8988T (cell line): ENCODE measurements around the gene INTS6.
"Not testable (repeated sequence)": the region's sequence is repeated elsewhere in the genome, so short reads cannot be mapped to it uniquely, and the experiment has no call there.

Experiments used
- DNase-seq: peaks from one replicate; pipeline ENCODE4 v3.0.0; 2011

The INTS6 gene

GRCh38 chr13:51455532-51455931 is 2.7 kb upstream of the INTS6 start:
- DNase-seq = no peak

GRCh38 chr13:51453959-51454703 is 1.3 kb upstream of the INTS6 start:
- no peak for DNase-seq

GRCh38 chr13:51453207-51453958 is 547 bp upstream of the INTS6 start:
- DNase-seq = peak; percentile 54

- peak; percentile 30 for DNase-seq
Measured at GRCh38 chr13:51451467-51452360, 1.1 kb downstream of the INTS6 start.

GRCh38 chr13:51451134-51451466 is 1.7 kb downstream of the INTS6 start:
- DNase-seq = no peak

- DNase-seq = no peak
Measured at GRCh38 chr13:51449018-51449417, 3.8 kb downstream of the INTS6 start.

GRCh38 chr13:51444922-51445321 is 7.9 kb downstream of the INTS6 start:
- DNase-seq = no peak

GRCh38 chr13:51440381-51440780 is 12.5 kb downstream of the INTS6 start:
- DNase-seq = no peak

GRCh38 chr13:51437550-51438127 is 15.2 kb downstream of the INTS6 start:
- DNase-seq = no peak

- no peak for DNase-seq
Measured at GRCh38 chr13:51435002-51435578, 17.7 kb downstream of the INTS6 start.

GRCh38 chr13:51432576-51432975 is 20.3 kb downstream of the INTS6 start:
- no peak for DNase-seq

GRCh38 chr13:51426982-51427381 is 25.9 kb downstream of the INTS6 start:
- DNase-seq = no peak

GRCh38 chr13:51425410-51426042 is 27.3 kb downstream of the INTS6 start:
- no peak for DNase-seq

GRCh38 chr13:51423766-51424165 is 29.1 kb downstream of the INTS6 start:
- DNase-seq = no peak

GRCh38 chr13:51422484-51422883 is 30.4 kb downstream of the INTS6 start:
- DNase-seq = no peak

GRCh38 chr13:51420681-51421490 is 31.9 kb downstream of the INTS6 start:
- DNase-seq = no peak

- DNase-seq = no peak
Measured at GRCh38 chr13:51419001-51419636, 33.7 kb downstream of the INTS6 start.

GRCh38 chr13:51417716-51418115 is 35.1 kb downstream of the INTS6 start:
- no peak for DNase-seq

- DNase-seq = no peak
Measured at GRCh38 chr13:51416107-51416506, 36.7 kb downstream of the INTS6 start.

- not testable (repeated sequence) for DNase-seq
Measured at GRCh38 chr13:51415339-51415738, 37.5 kb downstream of the INTS6 start.

GRCh38 chr13:51412431-51412830 is 40.4 kb downstream of the INTS6 start:
- no peak for DNase-seq
